ENCODE measurements around the gene TCF7L2.

The TCF7L2 gene

GRCh38 chr10:113131613-113132261 is 181.7 kb downstream of the TCF7L2 start:
- DNase-seq (ENCODE audit: low read depth in 2 of 2), result peak; percentile 91 to 95
- H3K4me3 ChIP-seq (replicated peaks in 1 of 2; ENCODE audit: low read depth in 2 of 2, low read length in 2 of 2), result peak overlapping the region in 1 of 2 donors; percentile 28
- TF ChIP-seq, protein P1, sequence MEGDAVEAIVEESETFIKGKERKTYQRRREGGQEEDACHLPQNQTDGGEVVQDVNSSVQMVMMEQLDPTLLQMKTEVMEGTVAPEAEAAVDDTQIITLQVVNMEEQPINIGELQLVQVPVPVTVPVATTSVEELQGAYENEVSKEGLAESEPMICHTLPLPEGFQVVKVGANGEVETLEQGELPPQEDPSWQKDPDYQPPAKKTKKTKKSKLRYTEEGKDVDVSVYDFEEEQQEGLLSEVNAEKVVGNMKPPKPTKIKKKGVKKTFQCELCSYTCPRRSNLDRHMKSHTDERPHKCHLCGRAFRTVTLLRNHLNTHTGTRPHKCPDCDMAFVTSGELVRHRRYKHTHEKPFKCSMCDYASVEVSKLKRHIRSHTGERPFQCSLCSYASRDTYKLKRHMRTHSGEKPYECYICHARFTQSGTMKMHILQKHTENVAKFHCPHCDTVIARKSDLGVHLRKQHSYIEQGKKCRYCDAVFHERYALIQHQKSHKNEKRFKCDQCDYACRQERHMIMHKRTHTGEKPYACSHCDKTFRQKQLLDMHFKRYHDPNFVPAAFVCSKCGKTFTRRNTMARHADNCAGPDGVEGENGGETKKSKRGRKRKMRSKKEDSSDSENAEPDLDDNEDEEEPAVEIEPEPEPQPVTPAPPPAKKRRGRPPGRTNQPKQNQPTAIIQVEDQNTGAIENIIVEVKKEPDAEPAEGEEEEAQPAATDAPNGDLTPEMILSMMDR (IDR thresholded peaks at IDR 0.05; ENCODE audit: low read depth, low read length), result no peak

GRCh38 chr10:113132591-113133121 is 182.6 kb downstream of the TCF7L2 start:
- TF ChIP-seq, protein P1 (IDR thresholded peaks at IDR 0.05; ENCODE audit: low read depth, low read length), result no peak
- no peak overlapping the region for H3K4me3 ChIP-seq (replicated peaks in 1 of 2; ENCODE audit: low read depth in 2 of 2, low read length in 2 of 2)
- peak; percentile 18 to 48 for DNase-seq (ENCODE audit: low read depth in 2 of 2)

GRCh38 chr10:113133497-113134115 is 183.6 kb downstream of the TCF7L2 start:
- TF ChIP-seq, protein P1 (IDR thresholded peaks at IDR 0.05; ENCODE audit: low read depth, low read length), result no peak
- H3K4me3 ChIP-seq (replicated peaks in 1 of 2; ENCODE audit: low read depth in 2 of 2, low read length in 2 of 2), result no peak overlapping the region
- DNase-seq (ENCODE audit: low read depth in 2 of 2), result peak; percentile 48 to 74

DNA sequence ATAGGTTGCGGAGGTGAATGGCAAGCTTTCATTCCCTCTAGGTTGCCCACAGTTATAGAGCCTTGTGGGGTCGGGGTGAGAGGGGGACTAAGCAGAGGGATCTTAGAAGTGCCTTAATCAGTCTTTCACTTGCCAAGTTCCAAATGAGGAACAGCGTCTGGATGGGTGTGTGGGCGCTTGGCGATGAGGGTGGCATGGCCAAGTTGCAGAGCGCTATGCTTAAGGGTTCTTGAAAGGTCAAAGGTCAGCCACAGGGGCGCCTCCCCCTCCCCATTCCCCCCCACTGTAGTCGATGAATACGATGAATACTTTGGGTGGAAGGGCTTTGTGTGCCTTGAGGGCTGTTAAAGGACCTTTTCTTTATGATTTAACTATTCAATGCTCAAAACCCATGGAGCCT is 185.0 kb downstream of the TCF7L2 start:
- DNase-seq (ENCODE audit: low read depth in 2 of 2), result no peak
- H3K4me3 ChIP-seq (replicated peaks in 1 of 2; ENCODE audit: low read depth in 2 of 2, low read length in 2 of 2), result no peak overlapping the region
- TF ChIP-seq, protein P1 (IDR thresholded peaks at IDR 0.05; ENCODE audit: low read depth, low read length), result no peak

GRCh38 chr10:113137941-113138685 is 188.1 kb downstream of the TCF7L2 start:
- TF ChIP-seq, protein P1 (IDR thresholded peaks at IDR 0.05; ENCODE audit: low read depth, low read length), result no peak
- H3K4me3 ChIP-seq (replicated peaks in 1 of 2; ENCODE audit: low read depth in 2 of 2, low read length in 2 of 2), result no peak overlapping the region
- DNase-seq (ENCODE audit: low read depth in 2 of 2), result no peak

DNA sequence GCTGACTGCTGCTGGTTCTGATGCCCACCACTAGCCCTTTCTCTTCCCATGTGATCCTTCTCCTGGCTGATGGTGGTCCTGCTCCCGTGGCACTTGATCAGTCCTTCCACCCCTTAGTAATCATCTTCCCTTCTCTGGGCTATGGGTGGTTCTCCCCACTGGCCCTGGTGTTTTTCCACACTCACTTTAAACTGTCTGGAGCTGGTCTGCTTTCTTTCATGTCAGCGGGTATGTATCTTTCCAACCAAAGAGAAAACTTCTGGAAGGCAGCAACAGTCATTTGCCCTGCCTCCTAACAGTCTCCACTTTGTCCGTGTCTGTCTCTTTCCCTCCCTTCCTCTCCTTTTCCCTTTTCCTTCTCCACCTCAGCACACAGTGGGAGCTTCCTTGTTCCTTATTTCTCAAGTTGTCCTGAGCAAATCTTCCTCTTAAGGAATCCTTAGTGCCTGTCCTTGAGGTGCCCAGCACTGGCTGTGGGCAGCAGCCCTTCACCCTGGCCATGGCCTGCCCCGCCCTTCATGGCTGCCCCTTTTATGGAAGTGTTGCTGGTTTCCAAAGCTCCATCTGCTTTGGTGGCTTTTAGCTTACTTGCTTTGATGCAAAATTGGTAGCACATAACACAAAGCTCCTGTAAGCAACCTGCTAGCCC is 189.0 kb downstream of the TCF7L2 start:
- no peak for DNase-seq (ENCODE audit: low read depth in 2 of 2)
- TF ChIP-seq, protein P1 (IDR thresholded peaks at IDR 0.05; ENCODE audit: low read depth, low read length), result no peak

More for the DNA sequence above, 189.0 kb downstream of the TCF7L2 start:
- H3K4me3 ChIP-seq (replicated peaks in 1 of 2; ENCODE audit: low read depth in 2 of 2, low read length in 2 of 2), result no peak overlapping the region
